Neutrophil (primary cell): ENCODE data around the gene SPZ1.

Experiments used
- H3K27ac ChIP-seq: fragments of 200-600 bp; sonication (generic); 2 replicates; pipeline ENCODE4 v1.5.1; 2016; ENCODE audit warnings: mild to moderate bottlenecking, moderate library complexity
- H3K27me3 ChIP-seq: fragments of 200-600 bp; sonication (generic); 2 replicates; pipeline ENCODE4 v1.6.0; 2016; ENCODE audit warnings: mild to moderate bottlenecking
- H3K36me3 ChIP-seq: fragments of 200-600 bp; sonication (generic); 2 replicates; pipeline ENCODE4 v1.5.1; 2017
- H3K4me1 ChIP-seq, 2 experiments: fragments of 200-600 bp in 1 of 2; sonication (generic) in 1 of 2; 1 replicate in 1 of 2; 2 replicates in 1 of 2; pipeline versions ENCODE4 v1.5.1 to v1.6.1; 2013 to 2016; ENCODE audit warnings: low read depth in 1 of 2, low read length in 1 of 2, mild to moderate bottlenecking in 1 of 2, moderate library complexity in 1 of 2; ENCODE audit not compliant: control insufficient read depth in 1 of 2, insufficient read depth in 1 of 2
- H3K4me3 ChIP-seq, 2 experiments: fragments of 200-600 bp in 1 of 2; sonication (generic) in 1 of 2; 1 replicate in 1 of 2; 2 replicates in 1 of 2; pipeline ENCODE4 v1.5.1; 2013 to 2016; ENCODE audit warnings: low read depth in 1 of 2, low read length in 1 of 2, mild to moderate bottlenecking in 1 of 2, moderate library complexity in 1 of 2
- H3K9me3 ChIP-seq: fragments of 200-600 bp; sonication (generic); 2 replicates; pipeline ENCODE4 v1.5.1; 2016
- CTCF ChIP-seq: fragments of 200-600 bp; sonication (generic); IDR thresholded peaks from 2 replicates; pipeline ENCODE4 v1.5.1; 2016; ENCODE audit warnings: antibody characterized with exemption

The SPZ1 gene

DNA sequence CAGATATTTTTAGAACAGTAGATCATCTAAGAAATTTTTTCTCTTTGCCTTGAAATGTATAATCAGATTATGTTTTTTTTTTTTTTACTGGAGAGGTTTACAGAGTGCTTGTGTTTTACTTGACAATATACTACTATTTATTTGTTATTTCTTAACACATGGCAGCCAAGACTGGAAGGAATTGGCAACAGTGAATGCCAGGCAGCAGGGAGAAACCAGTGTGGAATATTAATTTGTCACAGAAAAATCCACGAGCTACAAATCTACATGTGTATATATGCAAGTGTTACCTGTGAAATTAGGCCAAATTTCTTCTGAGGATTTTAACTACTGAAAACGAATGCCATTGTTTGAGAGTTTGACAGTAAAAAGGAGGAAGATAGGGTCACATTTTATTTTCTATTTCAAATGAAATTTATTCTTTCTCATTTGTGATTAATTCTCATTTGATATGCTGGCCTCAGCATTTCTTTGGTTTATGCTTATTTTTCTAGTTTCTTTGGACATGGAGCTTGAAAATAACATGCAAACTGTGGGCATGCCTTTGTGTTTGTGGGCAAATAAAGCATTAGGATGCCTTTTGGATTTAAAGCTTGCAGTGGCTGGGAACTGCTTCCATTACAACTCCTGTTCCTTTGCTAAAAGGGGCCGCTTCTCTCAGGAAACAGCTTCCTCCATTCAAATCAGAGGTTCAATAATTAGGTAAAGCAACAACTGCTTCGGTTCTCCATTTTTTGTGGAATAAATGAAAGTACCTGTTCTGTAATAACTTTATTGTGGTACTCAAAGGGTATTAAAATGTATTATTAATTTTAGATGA, 49.1 kb downstream of the SPZ1 start:
- H3K4me1 ChIP-seq = peaks cover 29 to 33% of the 10 kb centered on the region in 2 experiments
- H3K4me3 ChIP-seq = no peak overlapping the region
- TF ChIP-seq CTCF = no peak
- H3K27me3 ChIP-seq = no peaks in the 10 kb centered on the region
- no peaks in the 10 kb centered on the region for H3K36me3 ChIP-seq
- H3K9me3 ChIP-seq = no peaks in the 10 kb centered on the region
- no peak overlapping the region for H3K27ac ChIP-seq

- H3K9me3 ChIP-seq = no peaks in the 10 kb centered on the region
- peak overlapping the region; percentile 82 for H3K27ac ChIP-seq
- no peak overlapping the region for H3K4me3 ChIP-seq
- no peak for TF ChIP-seq CTCF
- H3K4me1 ChIP-seq = peaks cover 28 to 30% of the 10 kb centered on the region in 2 experiments
- no peaks in the 10 kb centered on the region for H3K36me3 ChIP-seq
- H3K27me3 ChIP-seq = no peaks in the 10 kb centered on the region
These were observed 49.7 kb downstream of the SPZ1 start for GRCh38 chr5:80369521-80369920.

DNA sequence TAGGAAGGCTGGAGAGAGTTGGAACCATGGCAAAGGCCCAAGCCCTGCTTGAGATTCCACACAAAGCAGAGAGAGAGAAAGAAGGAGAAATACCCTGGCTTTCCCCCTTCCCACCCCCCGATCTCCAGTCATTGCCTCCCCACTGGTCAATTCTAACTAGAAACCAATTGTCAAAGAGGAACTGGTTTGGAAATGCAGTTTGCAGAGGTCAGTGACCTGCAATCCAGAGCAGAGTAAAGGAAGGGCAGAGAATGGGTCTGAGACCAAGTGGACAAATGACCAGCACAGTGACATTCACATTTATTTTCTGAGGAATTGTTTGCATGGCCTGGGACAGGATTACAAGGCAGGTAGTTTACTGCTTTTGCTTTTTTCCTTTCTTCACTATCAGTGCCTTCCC, 50.6 kb downstream of the SPZ1 start:
- Histone ChIP-seq H3K4me3 (peak overlapping the region; percentile 36 to 38), H3K27ac (peak overlapping the region; percentile 82), H3K9me3 (no peaks in the 10 kb centered on the region), H3K4me1 (peaks cover 28 to 30% of the 10 kb centered on the region in 2 experiments), H3K36me3 (no peaks in the 10 kb centered on the region), H3K27me3 (no peaks in the 10 kb centered on the region)
- TF ChIP-seq CTCF = no peak
